Cardiac muscle cell (in vitro differentiated cells and primary cell): Measurements from ENCODE around the gene SUCNR1. TPM values are rescaled to one million over a fixed set of nuclear protein-coding genes. Genes with fewer than 3 reads are reported as not detected.
A peak's percentile ranks its signal among the peaks of the same experiment; 100 is the strongest.

Experiments
- DNase-seq, 2 donors: peaks; one replicate each; pipeline versions ENCODE4 v3.0.0 to v3.0.0-alpha.2; 2010 to 2017; ENCODE audit warnings: low read depth in 1 of 2, low spot score in 1 of 2
- H3K27ac ChIP-seq: fragments of 200-600 bp; sonication (generic); 2 replicates; pipeline ENCODE4 v1.5.1; 2016
- H3K27me3 ChIP-seq: fragments of 200-600 bp; sonication (generic); 2 replicates; pipeline ENCODE4 v1.6.0; 2016; ENCODE audit warnings: control low read depth
- H3K36me3 ChIP-seq: fragments of 200-600 bp; sonication (generic); 2 replicates; pipeline ENCODE4 v1.5.1; 2016; ENCODE audit warnings: control low read depth
- H3K4me1 ChIP-seq: fragments of 200-600 bp; sonication (generic); 2 replicates; pipeline ENCODE4 v1.8.1; 2017; ENCODE audit warnings: low read depth, mild to moderate bottlenecking, mixed run types
- H3K4me3 ChIP-seq: fragments of 200-600 bp; sonication (generic); 2 replicates; pipeline ENCODE4 v1.5.1; 2016; ENCODE audit warnings: mild to moderate bottlenecking
- H3K9me3 ChIP-seq: fragments of 200-600 bp; sonication (generic); 2 replicates; pipeline ENCODE4 v1.5.1; 2017; ENCODE audit warnings: low read depth, mild to moderate bottlenecking, control low read depth
- polyA plus RNA-seq: library from polyadenylated mRNA; unstranded; fragments of >200 nt; fragmentation: Nextera tagmentation; extraction: Ambion mirVana; gene quantifications from 2 replicates; pipeline ENCODE4 v1.2.1, GENCODE V29; 2016
- total RNA-seq: library from RNA; depleted of rRNA; stranded (reverse); fragments of >200 nt; gene quantifications from 2 replicates; pipeline ENCODE4 v1.2.3, GENCODE V29; 2016
- TF ChIP-seq, protein P1 (sequence below): IDR thresholded peaks from 2 replicates; pipeline ENCODE4 v1.5.1; 2012; ENCODE audit warnings: low read depth, mild to moderate bottlenecking, low read length

SUCNR1 gene
- total and polyA plus RNA-seq, 2 experiments from 2014 or later, result not detected

- H3K4me1 ChIP-seq, result peaks cover 7% of the 10 kb centered on the region
- peak; percentile 50 to 83 for DNase-seq
- no peaks in the 10 kb centered on the region for H3K36me3 ChIP-seq
- no peaks in the 10 kb centered on the region for H3K27me3 ChIP-seq
- no peaks in the 10 kb centered on the region for H3K9me3 ChIP-seq
- H3K4me3 ChIP-seq, result no peak overlapping the region
- TF ChIP-seq, protein P1, sequence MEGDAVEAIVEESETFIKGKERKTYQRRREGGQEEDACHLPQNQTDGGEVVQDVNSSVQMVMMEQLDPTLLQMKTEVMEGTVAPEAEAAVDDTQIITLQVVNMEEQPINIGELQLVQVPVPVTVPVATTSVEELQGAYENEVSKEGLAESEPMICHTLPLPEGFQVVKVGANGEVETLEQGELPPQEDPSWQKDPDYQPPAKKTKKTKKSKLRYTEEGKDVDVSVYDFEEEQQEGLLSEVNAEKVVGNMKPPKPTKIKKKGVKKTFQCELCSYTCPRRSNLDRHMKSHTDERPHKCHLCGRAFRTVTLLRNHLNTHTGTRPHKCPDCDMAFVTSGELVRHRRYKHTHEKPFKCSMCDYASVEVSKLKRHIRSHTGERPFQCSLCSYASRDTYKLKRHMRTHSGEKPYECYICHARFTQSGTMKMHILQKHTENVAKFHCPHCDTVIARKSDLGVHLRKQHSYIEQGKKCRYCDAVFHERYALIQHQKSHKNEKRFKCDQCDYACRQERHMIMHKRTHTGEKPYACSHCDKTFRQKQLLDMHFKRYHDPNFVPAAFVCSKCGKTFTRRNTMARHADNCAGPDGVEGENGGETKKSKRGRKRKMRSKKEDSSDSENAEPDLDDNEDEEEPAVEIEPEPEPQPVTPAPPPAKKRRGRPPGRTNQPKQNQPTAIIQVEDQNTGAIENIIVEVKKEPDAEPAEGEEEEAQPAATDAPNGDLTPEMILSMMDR, result peak; percentile 60
- H3K27ac ChIP-seq, result no peak overlapping the region
These were observed 45.0 kb downstream of the SUCNR1 start for GRCh38 chr3:151918253-151919029.

- H3K27me3 ChIP-seq, result no peaks in the 10 kb centered on the region
- TF ChIP-seq, protein P1, result no peak
- no peak overlapping the region for H3K4me3 ChIP-seq
- H3K9me3 ChIP-seq, result no peaks in the 10 kb centered on the region
- no peak for DNase-seq
- H3K36me3 ChIP-seq, result no peaks in the 10 kb centered on the region
- H3K4me1 ChIP-seq, result peaks cover 12% of the 10 kb centered on the region
- no peak overlapping the region for H3K27ac ChIP-seq
These were observed 45.5 kb downstream of the SUCNR1 start for GRCh38 chr3:151919030-151919328.

DNA sequence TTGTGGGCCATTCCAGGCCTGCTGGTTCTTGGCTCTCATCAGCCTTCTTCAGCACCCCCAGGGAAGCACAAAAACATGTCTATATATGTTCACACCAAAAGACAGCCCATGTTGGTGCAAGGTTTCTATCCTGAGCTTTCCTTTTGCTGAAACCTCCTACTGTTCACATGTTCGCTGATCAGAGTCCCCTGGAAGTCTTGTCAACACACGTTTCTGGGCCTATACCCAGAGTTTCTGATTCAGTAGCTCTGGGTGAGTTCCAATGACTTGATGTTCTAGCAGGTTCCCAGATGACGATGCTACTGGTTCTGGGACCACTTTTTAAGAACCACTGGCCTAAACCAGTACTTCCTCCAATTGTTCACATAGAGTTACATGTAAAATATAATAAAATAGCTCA is 46.0 kb downstream of the SUCNR1 start:
- no peak overlapping the region for H3K4me3 ChIP-seq
- no peaks in the 10 kb centered on the region for H3K36me3 ChIP-seq
- no peak overlapping the region for H3K27ac ChIP-seq
- DNase-seq, result no peak
- TF ChIP-seq, protein P1, result no peak
- H3K27me3 ChIP-seq, result no peaks in the 10 kb centered on the region
- no peaks in the 10 kb centered on the region for H3K9me3 ChIP-seq
- H3K4me1 ChIP-seq, result peaks cover 12% of the 10 kb centered on the region

- no peak overlapping the region for H3K4me3 ChIP-seq
- H3K4me1 ChIP-seq, result peaks cover 5% of the 10 kb centered on the region
- H3K27me3 ChIP-seq, result no peaks in the 10 kb centered on the region
- DNase-seq, result no peak
- H3K9me3 ChIP-seq, result no peaks in the 10 kb centered on the region
- H3K36me3 ChIP-seq, result no peaks in the 10 kb centered on the region
- TF ChIP-seq, protein P1, result no peak
- no peak overlapping the region for H3K27ac ChIP-seq
These were observed 50.5 kb downstream of the SUCNR1 start for GRCh38 chr3:151923901-151924300.

DNA sequence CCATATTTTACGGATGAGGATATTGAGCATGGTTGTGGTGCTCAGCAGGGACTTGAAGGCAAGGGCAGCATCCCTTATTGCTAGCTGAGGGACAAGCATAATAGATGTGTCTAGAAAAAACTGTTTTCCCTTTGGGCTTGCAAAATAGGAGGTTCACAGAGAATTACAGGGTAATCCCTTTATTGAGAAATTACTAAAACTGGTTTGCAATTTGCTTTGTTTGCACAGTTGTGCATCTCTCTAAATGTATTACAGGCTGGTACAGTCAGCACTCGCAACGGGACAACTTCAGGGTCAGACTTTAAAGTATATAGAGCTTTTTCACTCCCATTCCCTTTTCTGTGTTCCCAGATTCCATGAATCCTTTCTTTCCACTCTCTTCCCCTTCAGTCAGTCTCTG is 51.3 kb downstream of the SUCNR1 start:
- DNase-seq, result no peak
- H3K4me3 ChIP-seq, result no peak overlapping the region

More for the DNA sequence above, 51.3 kb downstream of the SUCNR1 start:
- H3K36me3 ChIP-seq, result no peaks in the 10 kb centered on the region
- H3K4me1 ChIP-seq, result peaks cover 5% of the 10 kb centered on the region
- H3K27me3 ChIP-seq, result no peaks in the 10 kb centered on the region
- no peak overlapping the region for H3K27ac ChIP-seq
- H3K9me3 ChIP-seq, result no peaks in the 10 kb centered on the region
- TF ChIP-seq, protein P1, result no peak
